ENCODE results near the gene AGBL1.
"Not testable (repeated sequence)": the region's sequence is repeated elsewhere in the genome, so short reads cannot be mapped to it uniquely, and the experiment has no call there.

Gene AGBL1

GRCh38 chr15:86087808-86088207 is 8.1 kb downstream of the AGBL1 start:
- DNase-seq: no peak

- no peak for DNase-seq
Measured at GRCh38 chr15:86089422-86089821, 9.8 kb downstream of the AGBL1 start.

- DNase-seq: no peak
Measured at GRCh38 chr15:86101818-86102217, 22.1 kb downstream of the AGBL1 start.

DNA sequence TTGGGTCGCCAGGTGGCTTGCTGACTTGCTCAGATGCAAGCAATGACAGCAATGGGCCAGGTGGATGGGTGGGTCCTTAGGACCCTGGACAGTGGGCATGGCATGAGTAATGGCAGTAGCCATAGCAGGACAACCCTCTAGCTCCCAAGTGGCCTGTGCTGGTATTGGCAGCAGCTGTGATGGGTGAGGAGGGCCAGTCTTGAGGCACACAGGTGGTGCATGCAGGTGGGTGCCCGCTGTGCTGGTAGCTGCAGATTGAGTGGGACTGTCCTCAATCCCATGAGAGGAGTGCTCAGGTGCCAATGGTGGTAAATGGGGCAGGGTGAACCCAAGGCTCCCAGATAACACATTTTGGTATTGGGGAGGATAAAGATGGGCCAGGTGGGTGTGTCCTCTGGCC is 24.2 kb downstream of the AGBL1 start:
- DNase-seq: no peak

DNA sequence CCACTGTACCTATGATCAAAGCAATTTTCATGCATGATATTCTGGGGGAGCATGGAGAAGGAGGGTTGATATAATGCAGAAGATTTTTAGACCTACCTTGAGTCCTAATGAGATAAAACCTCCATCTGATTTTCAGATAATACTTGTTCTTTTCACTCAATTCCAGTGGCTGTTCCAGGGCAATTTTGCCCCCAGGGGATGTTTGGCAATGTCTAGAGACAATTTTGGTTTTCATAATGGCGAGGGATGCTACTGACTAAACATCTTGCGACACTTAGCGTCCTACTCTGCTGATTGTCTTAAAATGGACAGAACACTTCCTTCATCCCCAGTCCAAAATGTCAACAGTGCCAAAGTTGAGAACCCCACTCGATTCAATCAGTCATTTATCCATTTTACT is 26.6 kb downstream of the AGBL1 start:
- DNase-seq: no peak

DNA sequence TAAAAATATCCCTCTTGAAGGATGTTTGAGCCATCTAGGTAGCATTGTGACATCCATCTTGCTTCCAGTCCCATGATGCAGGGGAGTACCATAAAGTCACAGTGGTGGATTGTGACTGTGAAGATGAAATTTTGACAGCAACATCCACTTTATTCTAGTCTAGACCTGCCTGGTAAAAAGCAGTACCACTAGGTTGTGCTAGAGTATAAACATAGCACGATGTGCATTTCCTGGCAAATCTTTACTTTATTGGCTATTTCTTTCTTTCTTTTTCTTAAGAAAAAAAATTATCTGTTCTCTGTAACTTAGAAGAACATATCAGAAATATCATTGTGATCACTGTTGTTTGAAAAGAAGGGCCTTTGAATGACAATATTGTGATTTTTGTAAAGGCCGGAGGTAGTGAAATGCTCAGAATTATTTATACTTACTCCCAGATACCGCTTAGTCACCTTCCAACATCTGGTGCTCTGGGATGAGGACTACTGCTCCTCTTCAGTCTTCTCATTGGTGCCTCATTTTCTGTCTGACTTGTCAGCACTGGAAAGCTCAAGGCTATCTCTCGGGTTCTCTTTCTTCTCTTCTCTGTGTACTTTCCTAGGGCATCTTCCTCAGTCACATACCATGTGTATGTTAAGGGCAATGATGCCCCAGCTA is 35.6 kb downstream of the AGBL1 start:
- DNase-seq: no peak

DNA sequence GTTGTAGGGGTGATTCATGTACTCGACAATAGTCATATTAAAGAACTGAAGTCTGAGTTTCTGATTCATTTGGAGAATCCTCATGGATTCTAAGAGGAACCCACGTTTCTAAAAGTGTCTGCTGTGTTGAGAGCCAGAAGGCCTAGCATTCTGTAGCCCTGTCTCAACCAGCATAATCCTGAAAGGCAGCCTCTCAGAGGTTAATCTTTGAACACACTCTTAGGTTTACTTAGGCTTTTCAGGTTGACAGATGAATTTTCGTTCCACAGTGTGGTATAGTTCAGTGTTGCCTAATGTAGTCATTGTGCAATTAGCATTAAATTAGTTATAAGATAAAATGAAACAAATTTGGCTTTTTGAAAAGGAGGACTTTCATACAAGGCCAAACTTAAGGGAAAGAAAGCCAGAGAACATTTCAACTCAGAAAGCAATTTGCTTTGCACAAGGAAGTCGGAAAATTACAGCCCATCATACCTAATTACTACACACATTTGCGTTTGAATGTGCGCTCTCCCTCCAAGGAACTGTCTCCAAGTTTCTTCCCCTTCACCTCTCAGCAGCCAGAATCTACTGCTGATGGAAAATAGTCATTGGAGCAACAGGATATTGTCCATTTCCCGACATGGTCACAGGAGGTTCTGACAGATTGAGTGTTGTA is 42.0 kb downstream of the AGBL1 start:
- DNase-seq: no peak

DNA sequence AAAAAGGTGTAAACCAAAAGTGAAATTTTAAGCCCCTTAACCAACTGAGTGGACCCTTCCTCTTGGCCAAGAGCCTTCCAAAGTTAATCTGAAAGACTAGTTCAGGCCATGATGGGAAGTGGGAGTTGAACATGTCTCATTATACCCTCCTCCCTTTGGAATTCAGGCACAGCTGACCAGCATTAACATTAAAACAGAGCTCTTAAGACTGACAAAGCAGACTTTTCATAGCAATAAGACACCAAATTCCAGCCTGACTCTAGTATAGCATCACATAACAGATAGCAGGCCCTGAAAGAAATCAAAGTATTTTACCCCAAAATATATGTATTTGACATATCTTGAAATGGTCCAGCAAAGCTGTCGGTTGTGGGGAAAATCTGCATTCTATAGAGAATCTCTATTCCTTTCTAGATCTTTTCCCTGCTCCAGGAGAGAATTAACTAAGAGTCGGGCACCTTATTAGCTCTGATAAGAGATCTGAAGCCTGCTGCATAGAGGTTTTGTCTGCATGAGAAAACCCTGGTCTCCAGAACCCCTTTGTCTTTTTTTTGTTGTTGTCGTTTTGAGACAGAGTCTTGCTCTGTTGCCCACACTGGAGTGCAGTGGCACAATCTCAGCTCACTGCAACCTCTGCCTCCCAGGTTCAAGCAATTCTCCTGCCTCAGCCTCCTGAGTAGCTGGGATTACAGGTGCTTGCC is 43.2 kb downstream of the AGBL1 start:
- DNase-seq: not testable (repeated sequence)

DNA sequence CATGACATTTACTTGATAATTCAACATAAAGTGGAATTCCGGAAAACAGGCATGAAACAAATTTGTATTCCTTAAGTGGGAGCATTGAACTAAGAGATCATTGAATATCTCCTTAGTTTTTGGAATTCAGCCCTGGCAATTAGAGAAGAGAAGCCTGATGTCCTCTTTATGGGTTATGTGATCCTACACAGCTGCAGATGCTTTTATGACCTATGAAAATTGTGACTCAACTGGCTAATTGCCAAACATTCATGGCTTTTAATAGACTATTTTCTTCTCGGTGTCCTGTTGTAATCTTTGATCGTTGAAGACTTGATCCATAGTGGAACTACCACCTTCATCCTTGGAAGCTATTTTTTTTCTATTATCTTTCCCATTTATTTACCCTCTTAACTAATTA is 46.1 kb downstream of the AGBL1 start:
- no peak for DNase-seq

- DNase-seq: no peak
Measured at GRCh38 chr15:86127547-86127946, 47.9 kb downstream of the AGBL1 start.

DNA sequence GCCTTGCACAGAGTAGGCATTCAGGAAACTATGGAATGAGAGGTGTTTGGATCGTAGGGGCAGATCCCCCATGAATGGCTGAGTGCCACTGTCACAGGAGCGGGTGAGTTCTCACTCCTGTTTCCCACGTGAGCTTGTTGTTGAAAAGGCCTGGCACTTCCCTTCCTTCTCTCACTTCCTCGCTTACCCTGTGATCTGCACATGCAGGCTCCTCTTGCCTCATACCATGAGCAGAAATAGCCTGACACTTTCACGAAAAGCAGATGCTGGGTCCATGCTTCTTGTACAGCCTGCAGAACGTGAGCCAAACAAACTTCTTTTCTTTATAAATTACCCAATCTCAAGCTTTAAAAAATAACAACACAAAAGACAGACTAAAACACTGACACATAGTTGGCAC is 55.4 kb downstream of the AGBL1 start:
- DNase-seq: no peak

- no peak for DNase-seq
Measured at GRCh38 chr15:86136861-86137260, 57.2 kb downstream of the AGBL1 start.

DNA sequence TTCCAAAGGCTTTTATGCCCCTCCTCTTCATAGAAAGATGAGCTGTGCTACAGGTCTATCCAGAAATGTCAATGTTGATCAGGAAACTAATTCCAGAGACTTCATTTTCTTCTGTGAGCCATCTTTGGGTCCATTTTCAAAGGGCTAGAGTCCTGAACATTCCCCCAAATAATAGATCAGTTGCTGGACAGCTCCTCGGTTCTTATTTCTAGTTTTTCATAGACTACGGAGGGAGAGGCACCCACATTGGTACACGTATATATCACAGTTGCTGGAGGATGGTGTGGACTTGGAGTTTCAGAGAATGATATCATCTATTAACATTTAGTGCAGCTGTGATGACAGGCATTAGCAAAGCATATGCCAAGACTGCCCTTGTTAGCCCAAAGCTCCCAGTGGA is 59.1 kb downstream of the AGBL1 start:
- no peak for DNase-seq

DNA sequence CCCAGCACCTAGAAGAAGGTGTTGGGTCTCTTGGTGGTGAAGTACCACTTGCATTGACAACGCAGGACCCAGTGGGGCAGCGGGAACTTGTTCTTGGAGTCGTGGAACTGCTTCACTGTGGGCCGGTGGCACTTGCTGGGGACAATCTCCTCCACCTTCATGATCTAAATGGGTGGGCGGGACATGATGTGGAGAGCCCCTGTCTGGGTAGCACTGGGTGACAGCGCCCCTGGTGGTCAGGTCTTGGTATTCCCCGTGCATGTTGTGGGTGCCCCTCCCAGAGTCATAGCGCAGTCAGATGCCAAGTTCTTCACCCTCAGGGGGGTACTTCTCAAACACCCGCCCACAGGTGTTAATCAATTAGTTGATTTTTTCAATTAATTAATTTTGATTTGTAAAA is 60.2 kb downstream of the AGBL1 start:
- peak; percentile 44 to 54 for DNase-seq

DNA sequence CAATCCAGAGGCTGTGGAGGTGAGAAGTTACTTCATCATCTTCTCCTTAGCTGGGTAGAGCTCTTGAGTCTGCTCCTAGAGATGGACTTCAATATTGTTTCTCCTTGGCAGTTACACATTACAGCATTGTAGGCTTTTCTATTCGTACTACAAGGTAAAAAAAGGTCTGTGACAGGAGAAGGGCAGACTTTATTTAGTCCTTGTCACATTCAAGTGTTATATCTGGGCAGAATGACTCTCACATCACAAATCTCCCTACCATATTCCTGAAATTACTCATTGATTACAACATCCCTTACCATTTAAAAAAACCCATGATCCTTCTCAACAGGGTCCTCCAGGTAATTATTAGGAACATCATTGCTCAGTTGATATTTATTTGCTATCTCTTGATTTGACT is 75.0 kb downstream of the AGBL1 start:
- no peak for DNase-seq

- no peak for DNase-seq
Measured at GRCh38 chr15:86155551-86155950, 75.9 kb downstream of the AGBL1 start.

DNA sequence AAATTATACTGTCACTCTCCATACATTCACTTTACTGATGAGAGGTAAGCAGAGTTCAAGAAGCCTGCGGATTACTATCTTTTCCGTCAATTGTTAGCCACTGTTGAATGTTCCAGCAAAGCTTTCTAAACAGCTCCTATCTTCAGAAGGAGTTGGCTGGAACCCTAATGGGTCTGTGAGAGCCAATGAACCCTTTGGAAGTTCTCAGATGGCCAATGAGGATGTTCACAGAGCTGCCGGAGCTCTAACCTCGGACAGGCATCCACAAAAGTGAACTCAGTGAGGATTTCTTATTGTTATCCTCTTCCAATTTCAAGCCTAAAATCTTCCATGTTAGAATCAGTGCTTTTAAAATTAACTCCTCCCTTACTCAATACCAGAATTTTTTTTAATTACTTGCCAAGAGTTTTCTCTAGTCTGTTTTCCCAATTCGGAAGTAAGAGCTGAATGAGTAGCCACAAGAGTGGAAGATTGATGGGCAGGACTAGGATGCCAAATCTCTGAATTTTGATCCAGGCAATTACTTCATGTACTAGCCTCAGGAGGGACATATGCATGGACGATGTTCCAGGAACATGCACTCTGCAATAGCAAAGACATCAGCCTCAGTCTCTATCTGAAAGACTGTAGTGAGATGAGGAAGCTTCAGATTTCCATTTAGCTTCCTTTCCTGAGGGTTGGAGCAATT is 78.1 kb downstream of the AGBL1 start:
- no peak for DNase-seq

DNA sequence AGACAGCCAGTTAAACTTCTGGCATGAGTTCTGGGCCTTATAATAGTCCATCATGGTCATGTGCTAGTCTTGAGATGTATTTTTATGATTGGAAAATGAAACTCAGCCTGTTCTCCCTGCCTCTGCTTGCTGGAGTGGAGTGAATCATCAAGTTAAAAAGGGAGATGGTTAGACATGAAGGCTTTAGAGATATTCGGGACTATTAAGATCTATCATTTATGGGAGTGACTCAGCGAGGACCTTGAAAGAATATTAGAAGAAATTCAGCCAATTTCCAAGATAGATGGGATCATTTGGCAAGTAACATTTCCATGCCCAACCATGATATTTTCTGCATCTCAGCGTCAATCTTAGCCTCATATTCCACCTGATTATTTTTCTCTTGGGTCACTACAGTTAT is 79.8 kb downstream of the AGBL1 start:
- no peak for DNase-seq

GRCh38 chr15:86161250-86161649 is 81.6 kb downstream of the AGBL1 start:
- DNase-seq: no peak

- DNase-seq: no peak
Measured at GRCh38 chr15:86162172-86162591, 82.5 kb downstream of the AGBL1 start.

DNA sequence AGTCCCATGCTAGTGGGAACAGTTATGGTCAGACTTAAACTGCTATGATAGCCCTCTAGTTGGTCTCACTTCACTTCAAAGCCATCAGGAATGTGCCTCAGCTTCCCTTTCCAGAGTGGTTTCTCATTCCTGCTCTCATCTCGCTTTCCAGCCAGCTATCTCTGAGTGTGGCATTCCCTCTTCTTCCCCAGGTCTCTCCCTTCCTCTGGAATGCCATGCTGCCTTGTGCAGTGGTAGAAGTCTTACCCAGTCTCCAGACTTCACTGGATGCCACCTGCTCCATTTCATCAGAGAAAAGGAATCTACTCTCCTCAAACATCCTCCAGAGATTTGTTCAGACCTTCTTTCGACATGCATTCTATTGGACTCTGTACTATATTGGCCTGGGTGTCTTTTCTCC is 83.0 kb downstream of the AGBL1 start:
- no peak for DNase-seq

DNA sequence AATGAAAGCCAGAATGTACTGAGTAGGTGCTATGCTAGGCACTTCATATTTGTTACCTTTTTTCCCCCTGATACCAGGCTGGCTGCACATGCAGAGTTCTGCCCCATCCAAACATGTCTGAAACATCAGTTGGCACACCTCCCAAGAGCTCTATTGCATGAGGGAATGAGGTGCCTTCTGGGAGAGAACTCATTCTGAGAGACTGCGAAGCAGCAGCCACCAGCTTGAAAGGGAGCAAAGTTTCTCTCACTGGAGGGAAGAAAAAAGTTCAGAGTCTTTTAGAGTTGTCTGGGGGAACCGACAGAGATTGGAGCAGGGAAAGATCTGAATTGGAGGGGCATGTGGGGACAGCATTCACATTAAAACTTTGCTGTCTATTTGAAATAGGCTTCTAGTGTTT is 84.1 kb downstream of the AGBL1 start:
- no peak for DNase-seq

DNA sequence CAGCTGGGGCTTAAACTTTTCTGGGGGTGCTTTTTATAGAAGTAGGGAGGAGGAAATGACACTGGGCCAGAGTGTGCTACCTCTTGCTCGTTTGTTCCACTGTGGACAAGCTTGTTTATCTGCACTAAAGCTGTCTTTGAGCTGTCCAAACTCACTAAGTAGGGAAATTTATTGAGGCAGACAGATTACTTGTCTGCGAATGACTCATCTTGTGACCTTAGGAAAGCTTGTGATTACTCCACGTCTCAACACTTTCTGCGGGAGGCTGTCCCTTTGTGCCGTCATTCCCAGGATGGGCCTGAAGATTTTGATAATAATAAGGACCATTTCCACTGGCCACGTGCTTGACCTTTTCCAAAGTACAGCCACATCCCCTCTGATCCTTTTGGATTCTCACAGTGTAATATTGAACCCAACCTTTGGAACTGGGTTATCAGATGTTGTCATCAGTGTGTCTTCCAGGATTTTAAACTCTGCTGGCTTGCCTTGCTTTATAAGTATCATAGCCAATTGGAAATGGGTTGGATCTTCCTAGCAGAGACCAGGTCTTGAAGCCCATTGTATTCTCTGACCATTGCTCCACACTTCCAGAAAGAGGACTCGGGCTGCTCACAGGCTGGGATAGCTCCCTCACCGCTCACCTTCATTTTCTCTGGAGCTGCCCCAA is 84.7 kb downstream of the AGBL1 start:
- DNase-seq: no peak
